Testis (tissue), 2 donors: ENCODE measurements around the gene ANGPTL7.

Experiments used
- POLR2A ChIP-seq: fragments of 450-650 bp; IDR thresholded peaks from one replicate; pipeline ENCODE4 v1.6.1; 2017; ENCODE audit warnings: antibody characterized with exemption, mild to moderate bottlenecking, moderate library complexity
- TF ChIP-seq, protein P1 (sequence below), 3 experiments: fragments of 450-650 bp in 2 of 3; fragments of 200-600 bp in 1 of 3; sonication (generic) in 1 of 3; IDR thresholded peaks; one replicate each; pipeline ENCODE4 v1.5.1; 2016 to 2019; ENCODE audit warnings: antibody characterized with exemption in 3 of 3, mild to moderate bottlenecking in 2 of 3, moderate library complexity in 1 of 3

DNA sequence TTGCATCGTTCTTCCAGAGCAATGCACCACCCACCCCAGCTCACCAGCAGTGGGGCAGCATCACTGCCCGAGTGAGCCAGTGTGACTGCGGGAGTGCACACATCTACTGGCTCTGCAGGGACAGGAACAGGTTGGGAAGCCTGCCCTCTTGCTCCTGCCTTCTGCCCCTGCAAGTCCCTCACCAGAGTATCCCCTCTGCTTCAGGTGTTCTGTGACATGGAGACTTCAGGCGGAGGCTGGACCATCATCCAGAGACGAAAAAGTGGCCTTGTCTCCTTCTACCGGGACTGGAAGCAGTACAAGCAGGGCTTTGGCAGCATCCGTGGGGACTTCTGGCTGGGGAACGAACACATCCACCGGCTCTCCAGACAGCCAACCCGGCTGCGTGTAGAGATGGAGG is 4.2 kb downstream of the ANGPTL7 start:
- TF ChIP-seq, protein P1, sequence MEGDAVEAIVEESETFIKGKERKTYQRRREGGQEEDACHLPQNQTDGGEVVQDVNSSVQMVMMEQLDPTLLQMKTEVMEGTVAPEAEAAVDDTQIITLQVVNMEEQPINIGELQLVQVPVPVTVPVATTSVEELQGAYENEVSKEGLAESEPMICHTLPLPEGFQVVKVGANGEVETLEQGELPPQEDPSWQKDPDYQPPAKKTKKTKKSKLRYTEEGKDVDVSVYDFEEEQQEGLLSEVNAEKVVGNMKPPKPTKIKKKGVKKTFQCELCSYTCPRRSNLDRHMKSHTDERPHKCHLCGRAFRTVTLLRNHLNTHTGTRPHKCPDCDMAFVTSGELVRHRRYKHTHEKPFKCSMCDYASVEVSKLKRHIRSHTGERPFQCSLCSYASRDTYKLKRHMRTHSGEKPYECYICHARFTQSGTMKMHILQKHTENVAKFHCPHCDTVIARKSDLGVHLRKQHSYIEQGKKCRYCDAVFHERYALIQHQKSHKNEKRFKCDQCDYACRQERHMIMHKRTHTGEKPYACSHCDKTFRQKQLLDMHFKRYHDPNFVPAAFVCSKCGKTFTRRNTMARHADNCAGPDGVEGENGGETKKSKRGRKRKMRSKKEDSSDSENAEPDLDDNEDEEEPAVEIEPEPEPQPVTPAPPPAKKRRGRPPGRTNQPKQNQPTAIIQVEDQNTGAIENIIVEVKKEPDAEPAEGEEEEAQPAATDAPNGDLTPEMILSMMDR (IDR thresholded peaks at IDR 0.05): no peak
- TF ChIP-seq POLR2A: no peak
